Measurements from ENCODE around the gene MAB21L2.

Gene MAB21L2

GRCh38 chr4:150588316-150588715, 6.4 kb downstream of the MAB21L2 start:
- no peak for TF ChIP-seq CTCF (IDR thresholded peaks at IDR 0.05; ENCODE audit: low read length, missing control alignments)
- DNase-seq (ENCODE audit: low read depth) = no peak
- no peak overlapping the region for H3K4me3 ChIP-seq (replicated peaks; ENCODE audit: low read depth, low read length)

GRCh38 chr4:150589157-150589556, 7.2 kb downstream of the MAB21L2 start:
- DNase-seq (ENCODE audit: low read depth) = no peak
- TF ChIP-seq CTCF (IDR thresholded peaks at IDR 0.05; ENCODE audit: low read length, missing control alignments) = no peak
- H3K4me3 ChIP-seq (replicated peaks; ENCODE audit: low read depth, low read length) = no peak overlapping the region

- no peak for TF ChIP-seq CTCF (IDR thresholded peaks at IDR 0.05; ENCODE audit: low read length, missing control alignments)
- no peak overlapping the region for H3K4me3 ChIP-seq (replicated peaks; ENCODE audit: low read depth, low read length)
- no peak for DNase-seq (ENCODE audit: low read depth)
Measured at GRCh38 chr4:150590631-150591030, 8.7 kb downstream of the MAB21L2 start.

- TF ChIP-seq CTCF (IDR thresholded peaks at IDR 0.05; ENCODE audit: low read length, missing control alignments) = no peak
- no peak overlapping the region for H3K4me3 ChIP-seq (replicated peaks; ENCODE audit: low read depth, low read length)
- DNase-seq (ENCODE audit: low read depth) = no peak
Measured at GRCh38 chr4:150591406-150591805, 9.5 kb downstream of the MAB21L2 start.

- H3K4me3 ChIP-seq (replicated peaks; ENCODE audit: low read depth, low read length) = no peak overlapping the region
- no peak for TF ChIP-seq CTCF (IDR thresholded peaks at IDR 0.05; ENCODE audit: low read length, missing control alignments)
- no peak for DNase-seq (ENCODE audit: low read depth)
Measured at GRCh38 chr4:150591904-150592303, 10.0 kb downstream of the MAB21L2 start.

- TF ChIP-seq CTCF (IDR thresholded peaks at IDR 0.05; ENCODE audit: low read length, missing control alignments) = peak; percentile 33
- DNase-seq (ENCODE audit: low read depth) = peak; percentile 50
- no peak overlapping the region for H3K4me3 ChIP-seq (replicated peaks; ENCODE audit: low read depth, low read length)
Measured at GRCh38 chr4:150593996-150594395, 12.0 kb downstream of the MAB21L2 start.

- no peak for DNase-seq (ENCODE audit: low read depth)
- no peak overlapping the region for H3K4me3 ChIP-seq (replicated peaks; ENCODE audit: low read depth, low read length)
Measured at GRCh38 chr4:150598909-150599308, 17.0 kb downstream of the MAB21L2 start.

More at GRCh38 chr4:150598909-150599308, 17.0 kb downstream of the MAB21L2 start:
- no peak for TF ChIP-seq CTCF (IDR thresholded peaks at IDR 0.05; ENCODE audit: low read length, missing control alignments)

Data from fibroblast of pulmonary artery (primary cell).